Ectodermal cell (in vitro differentiated cells): ENCODE results near the gene FARP1.

Experiments
- H3K27ac ChIP-seq: 2 replicates; pipeline ENCODE4 v1.7.0; 2013; ENCODE audit warnings: mild to moderate bottlenecking, low read depth, low read length; ENCODE audit not compliant: insufficient read depth, poor library complexity, severe bottlenecking
- H3K27me3 ChIP-seq: 2 replicates; pipeline ENCODE4 v1.7.0; 2013; ENCODE audit warnings: mild to moderate bottlenecking, low read length; ENCODE audit not compliant: insufficient read depth, control insufficient read depth, poor library complexity, severe bottlenecking
- H3K36me3 ChIP-seq: one replicate; pipeline ENCODE4 v1.7.0; 2013; ENCODE audit warnings: low read length; ENCODE audit not compliant: control insufficient read depth, insufficient read depth
- H3K4me1 ChIP-seq: one replicate; pipeline ENCODE4 v1.7.0; 2013; ENCODE audit warnings: low read length; ENCODE audit not compliant: control insufficient read depth, insufficient read depth
- H3K4me3 ChIP-seq: 2 replicates; pipeline ENCODE4 v1.7.0; 2013; ENCODE audit warnings: low read depth, low read length, control low read depth; ENCODE audit not compliant: insufficient read depth
- H3K9me3 ChIP-seq: 2 replicates; pipeline ENCODE4 v1.7.0; 2013; ENCODE audit warnings: mild to moderate bottlenecking, low read length, moderate library complexity; ENCODE audit not compliant: control insufficient read depth
- WGBS, 2 experiments: methylation state at CpG; one replicate each; pipeline ENCODE4 v1.1.7; 2013; ENCODE audit warnings: missing lambda C conversion rate in 2 of 2; 5-methylcytosine and 5-hydroxymethylcytosine counted together

Gene FARP1

GRCh38 chr13:98432638-98433037, 289.7 kb downstream of the FARP1 start:
- no peaks in the 10 kb centered on the region for H3K36me3 ChIP-seq
- H3K27me3 ChIP-seq: no peaks in the 10 kb centered on the region
- H3K4me1 ChIP-seq: no peaks in the 10 kb centered on the region
- H3K9me3 ChIP-seq: no peaks in the 10 kb centered on the region
- 93 to 97% methylated on average over 11 of the region's 11 CpGs for WGBS, 2 experiments
- no peak overlapping the region for H3K27ac ChIP-seq
- no peak overlapping the region for H3K4me3 ChIP-seq

- Histone ChIP-seq H3K9me3 (no peaks in the 10 kb centered on the region), H3K4me1 (no peaks in the 10 kb centered on the region), H3K4me3 (no peak overlapping the region), H3K27me3 (no peaks in the 10 kb centered on the region), H3K27ac (no peak overlapping the region), H3K36me3 (no peaks in the 10 kb centered on the region)
- 95 to 97% methylated on average over 10 of the region's 10 CpGs for WGBS, 2 experiments
Observed at GRCh38 chr13:98433654-98434053, 290.8 kb downstream of the FARP1 start.

DNA sequence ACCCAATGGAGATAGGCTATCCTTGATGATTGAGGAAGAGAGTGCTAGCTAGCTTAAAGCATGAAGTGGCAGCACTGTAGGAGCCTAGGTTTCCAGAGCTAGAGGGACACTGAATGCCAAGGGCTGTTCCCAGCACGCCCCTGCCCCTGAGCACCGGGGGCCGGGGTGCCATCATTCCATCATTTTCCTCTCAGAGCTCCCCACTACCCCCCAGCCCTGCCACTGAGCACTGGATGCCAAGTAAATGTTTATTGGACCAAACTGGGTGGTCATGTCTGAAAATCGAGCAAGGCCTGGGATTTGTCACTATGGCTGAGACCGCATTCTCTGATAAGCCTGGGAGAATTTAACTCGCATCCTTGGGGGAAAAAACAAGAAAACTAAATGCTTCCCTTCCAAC, 291.2 kb downstream of the FARP1 start:
- Histone ChIP-seq H3K9me3 (no peaks in the 10 kb centered on the region), H3K36me3 (no peaks in the 10 kb centered on the region), H3K4me1 (no peaks in the 10 kb centered on the region), H3K27me3 (no peaks in the 10 kb centered on the region), H3K4me3 (no peak overlapping the region), H3K27ac (no peak overlapping the region)
- WGBS, 2 experiments: 93 to 94% methylated on average over 6 of the region's 6 CpGs

GRCh38 chr13:98435376-98435775, 292.5 kb downstream of the FARP1 start:
- WGBS, 2 experiments: 96% methylated on average over 11 of the region's 11 CpGs
- Histone ChIP-seq H3K9me3 (no peaks in the 10 kb centered on the region), H3K27me3 (no peaks in the 10 kb centered on the region), H3K4me1 (no peaks in the 10 kb centered on the region), H3K4me3 (no peak overlapping the region), H3K27ac (no peak overlapping the region), H3K36me3 (peaks cover 4% of the 10 kb centered on the region)

DNA sequence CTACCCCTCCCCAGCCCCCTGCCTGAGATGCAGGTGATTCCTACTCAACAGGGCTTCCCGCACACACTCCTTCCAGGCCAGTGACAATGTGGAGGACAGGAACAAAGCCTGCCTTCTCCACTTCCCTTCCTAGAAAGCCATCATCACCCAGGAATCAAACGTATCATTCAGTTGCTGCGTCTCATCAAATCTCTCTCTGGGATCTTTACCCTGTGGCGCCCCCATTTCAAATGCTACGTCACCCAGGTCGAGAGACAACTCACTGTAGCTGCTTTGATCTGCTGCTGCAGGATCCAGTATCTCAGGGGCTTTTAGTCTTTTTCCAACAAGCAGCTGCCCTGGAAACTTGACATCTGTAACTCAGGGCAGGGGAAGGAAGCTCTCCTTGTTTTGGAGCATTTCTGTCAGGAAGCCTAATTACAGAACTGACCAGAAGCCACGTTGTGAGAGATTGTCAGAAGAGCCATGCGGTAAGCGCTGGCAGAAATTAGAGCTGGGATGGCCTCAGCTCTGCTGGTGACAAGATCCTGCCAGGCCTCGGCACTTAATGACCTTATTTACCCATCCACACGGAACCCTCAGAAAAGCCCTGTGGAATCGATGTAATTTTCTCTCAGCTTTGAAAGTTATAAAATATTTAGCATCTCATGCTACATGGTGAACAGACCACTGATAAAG, 293.5 kb downstream of the FARP1 start:
- no peaks in the 10 kb centered on the region for H3K27me3 ChIP-seq
- H3K4me3 ChIP-seq: no peak overlapping the region
- peaks cover 4% of the 10 kb centered on the region for H3K36me3 ChIP-seq
- H3K9me3 ChIP-seq: no peaks in the 10 kb centered on the region
- WGBS, 2 experiments: 92 to 93% methylated on average over 12 of the region's 12 CpGs
- H3K27ac ChIP-seq: no peak overlapping the region
- H3K4me1 ChIP-seq: no peaks in the 10 kb centered on the region

DNA sequence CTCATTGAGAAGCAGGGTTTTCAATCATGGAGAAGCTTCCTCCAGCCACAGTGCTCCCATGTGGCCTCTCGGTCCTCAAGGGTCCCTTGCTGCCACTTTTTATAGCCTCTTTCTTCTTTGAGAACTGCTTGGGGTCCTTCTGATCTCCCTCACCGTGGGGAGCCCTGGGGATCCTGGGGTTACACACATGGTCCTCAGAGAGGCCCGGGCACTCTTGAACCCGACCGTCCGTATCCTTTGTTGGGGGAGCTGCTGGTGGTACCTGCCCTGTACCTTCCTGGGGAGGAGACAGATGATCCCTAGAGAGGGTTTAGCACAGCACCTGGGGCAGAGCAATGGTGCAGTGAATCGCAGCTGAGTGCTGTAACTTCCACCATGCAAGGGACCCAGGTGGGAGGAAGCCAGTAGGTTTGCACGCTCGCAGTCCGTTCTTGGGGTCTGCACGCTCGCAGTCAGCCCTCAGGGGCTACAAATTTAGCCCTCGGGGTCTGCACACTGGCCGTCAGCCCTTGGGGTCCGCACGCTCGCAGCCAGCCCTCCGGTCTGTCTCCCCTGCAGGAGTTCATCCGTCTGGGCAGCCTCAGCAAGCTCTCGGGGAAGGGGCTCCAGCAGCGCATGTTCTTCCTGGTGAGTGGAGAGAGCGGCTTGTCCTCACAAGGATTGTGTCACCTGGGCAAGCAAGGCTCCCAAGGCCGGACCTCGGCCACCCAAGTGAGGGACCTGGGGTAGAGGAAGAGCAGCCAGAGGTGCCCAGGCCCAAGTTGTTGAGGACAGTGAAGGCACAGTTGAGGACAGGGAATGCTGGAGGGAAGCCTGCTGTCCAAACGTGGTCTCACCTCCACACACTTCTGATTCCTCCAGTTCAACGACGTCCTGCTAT, 295.6 kb downstream of the FARP1 start:
- H3K4me1 ChIP-seq: no peaks in the 10 kb centered on the region
- H3K36me3 ChIP-seq: peaks cover 4% of the 10 kb centered on the region
- no peaks in the 10 kb centered on the region for H3K27me3 ChIP-seq
- H3K4me3 ChIP-seq: no peak overlapping the region
- WGBS, 2 experiments: 95 to 96% methylated on average over 27 of the region's 27 CpGs
- no peak overlapping the region for H3K27ac ChIP-seq
- no peaks in the 10 kb centered on the region for H3K9me3 ChIP-seq

GRCh38 chr13:98439126-98439828, 296.4 kb downstream of the FARP1 start:
- Histone ChIP-seq H3K36me3 (peaks cover 4% of the 10 kb centered on the region), H3K27ac (no peak overlapping the region), H3K27me3 (no peaks in the 10 kb centered on the region), H3K4me1 (no peaks in the 10 kb centered on the region), H3K9me3 (no peaks in the 10 kb centered on the region), H3K4me3 (no peak overlapping the region)
- 95 to 97% methylated on average over 32 of the region's 32 CpGs for WGBS, 2 experiments

DNA sequence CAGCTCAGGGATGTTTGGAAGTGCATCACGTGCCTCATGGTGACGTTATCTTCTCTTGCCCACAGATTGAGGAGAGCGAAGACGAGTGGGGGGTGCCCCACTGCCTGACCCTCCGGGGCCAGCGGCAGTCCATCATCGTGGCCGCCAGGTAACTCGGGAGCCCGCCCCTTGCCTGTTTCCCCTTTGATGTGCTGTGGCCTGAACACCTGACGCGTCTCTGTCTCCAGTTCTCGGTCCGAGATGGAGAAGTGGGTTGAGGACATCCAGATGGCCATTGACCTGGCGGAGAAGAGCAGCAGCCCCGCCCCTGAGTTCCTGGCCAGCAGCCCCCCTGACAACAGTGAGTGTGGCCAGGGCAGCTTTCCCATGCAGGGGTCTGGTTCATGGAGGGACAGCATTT, 297.0 kb downstream of the FARP1 start:
- Histone ChIP-seq H3K9me3 (no peaks in the 10 kb centered on the region), H3K36me3 (peaks cover 4% of the 10 kb centered on the region), H3K27me3 (no peaks in the 10 kb centered on the region), H3K4me3 (no peak overlapping the region), H3K27ac (no peak overlapping the region), H3K4me1 (no peaks in the 10 kb centered on the region)
- 96% methylated on average over 16 of the region's 16 CpGs for WGBS, 2 experiments

DNA sequence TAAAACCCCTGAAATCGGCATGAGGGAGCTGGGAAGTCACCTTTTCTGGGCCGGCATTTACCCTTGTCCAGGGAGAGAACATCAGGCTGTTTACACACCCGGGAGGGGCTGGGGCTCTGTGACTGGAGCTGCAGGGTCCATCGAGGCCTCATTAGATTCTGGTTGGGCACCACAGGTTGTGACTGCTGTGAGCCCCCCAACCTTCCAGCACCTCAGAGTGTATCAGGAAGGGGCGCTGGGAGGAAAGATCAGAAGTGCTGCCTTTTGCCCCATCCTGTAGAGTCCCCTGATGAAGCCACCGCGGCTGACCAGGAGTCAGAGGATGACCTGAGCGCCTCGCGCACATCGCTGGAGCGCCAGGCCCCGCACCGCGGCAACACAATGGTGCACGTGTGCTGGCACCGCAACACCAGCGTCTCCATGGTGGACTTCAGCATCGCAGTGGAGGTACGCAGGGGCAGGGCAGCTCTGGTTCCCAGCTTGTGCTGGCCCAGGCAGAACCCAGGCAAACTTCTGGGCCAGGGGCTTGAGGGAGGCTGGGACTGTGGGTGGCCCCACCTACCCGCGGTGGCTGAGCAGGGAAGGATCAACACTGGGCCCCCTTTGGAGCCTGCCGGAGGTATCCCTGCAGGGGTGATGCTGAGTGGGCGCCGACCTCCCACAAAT, 297.6 kb downstream of the FARP1 start:
- no peaks in the 10 kb centered on the region for H3K27me3 ChIP-seq
- H3K27ac ChIP-seq: no peak overlapping the region
- 96 to 97% methylated on average over 25 of the region's 25 CpGs for WGBS, 2 experiments
- H3K9me3 ChIP-seq: no peaks in the 10 kb centered on the region
- H3K4me1 ChIP-seq: no peaks in the 10 kb centered on the region
- no peak overlapping the region for H3K4me3 ChIP-seq
- peaks cover 4% of the 10 kb centered on the region for H3K36me3 ChIP-seq
